NT2/D1 (cell line): ENCODE results near the gene LGALS9B.
"Not testable (repeated sequence)": the region's sequence is repeated elsewhere in the genome, so short reads cannot be mapped to it uniquely, and the experiment has no call there.

Source experiments
- DNase-seq: peaks from one replicate; pipeline ENCODE4 v3.0.0-alpha.2; 2011; ENCODE audit warnings: low read depth, low spot score
- H3K27me3 ChIP-seq: 2 replicates; pipeline ENCODE4 v1.6.0; 2011; ENCODE audit warnings: mild to moderate bottlenecking; ENCODE audit not compliant: insufficient read length, insufficient read depth
- H3K36me3 ChIP-seq: 2 replicates; pipeline ENCODE4 v1.6.1; 2011; ENCODE audit warnings: mild to moderate bottlenecking, low read length, mixed read lengths; ENCODE audit not compliant: insufficient read depth, insufficient read length
- H3K4me1 ChIP-seq: 2 replicates; pipeline ENCODE4 v1.5.1; 2011; ENCODE audit not compliant: insufficient read depth, insufficient read length
- H3K4me3 ChIP-seq: 2 replicates; pipeline ENCODE4 v1.5.1; 2011; ENCODE audit warnings: low read depth; ENCODE audit not compliant: insufficient read length
- H3K9ac ChIP-seq: 2 replicates; pipeline ENCODE4 v1.6.0; 2011; ENCODE audit warnings: low read depth; ENCODE audit not compliant: insufficient read length
- H3K9me3 ChIP-seq: 2 replicates; pipeline ENCODE4 v1.5.1; 2011; ENCODE audit warnings: mild to moderate bottlenecking, low read length; ENCODE audit not compliant: insufficient read depth

Gene LGALS9B

GRCh38 chr17:20465535-20465934, 1.8 kb downstream of the LGALS9B start:
- H3K9me3 ChIP-seq, DNase-seq, H3K4me1 ChIP-seq, H3K9ac ChIP-seq, H3K27me3 ChIP-seq, H3K4me3 ChIP-seq, H3K36me3 ChIP-seq: not testable (repeated sequence)

GRCh38 chr17:20464854-20465414, 2.4 kb downstream of the LGALS9B start:
- not testable (repeated sequence) for H3K9ac ChIP-seq, H3K4me1 ChIP-seq, H3K4me3 ChIP-seq, H3K36me3 ChIP-seq, DNase-seq, H3K9me3 ChIP-seq, H3K27me3 ChIP-seq

GRCh38 chr17:20462158-20462557, 5.2 kb downstream of the LGALS9B start:
- not testable (repeated sequence) for H3K4me3 ChIP-seq, H3K9ac ChIP-seq, H3K4me1 ChIP-seq, DNase-seq, H3K36me3 ChIP-seq, H3K9me3 ChIP-seq, H3K27me3 ChIP-seq

GRCh38 chr17:20457848-20458381, 9.4 kb downstream of the LGALS9B start:
- not testable (repeated sequence) for H3K9me3 ChIP-seq, H3K4me3 ChIP-seq, H3K4me1 ChIP-seq, H3K9ac ChIP-seq, H3K27me3 ChIP-seq, H3K36me3 ChIP-seq, DNase-seq

- not testable (repeated sequence) for H3K4me3 ChIP-seq, H3K36me3 ChIP-seq, H3K9me3 ChIP-seq, H3K27me3 ChIP-seq, H3K4me1 ChIP-seq, DNase-seq, H3K9ac ChIP-seq
Observed at GRCh38 chr17:20455106-20455505, 12.2 kb downstream of the LGALS9B start.

- not testable (repeated sequence) for H3K9ac ChIP-seq, H3K4me3 ChIP-seq, H3K4me1 ChIP-seq, H3K36me3 ChIP-seq, H3K9me3 ChIP-seq, H3K27me3 ChIP-seq, DNase-seq
Observed at GRCh38 chr17:20453820-20454434, 13.4 kb downstream of the LGALS9B start.

- H3K27me3 ChIP-seq, H3K4me1 ChIP-seq, H3K9ac ChIP-seq, H3K9me3 ChIP-seq, H3K36me3 ChIP-seq, H3K4me3 ChIP-seq, DNase-seq: not testable (repeated sequence)
Observed at GRCh38 chr17:20450852-20451251, 16.5 kb downstream of the LGALS9B start.

- H3K27me3 ChIP-seq, DNase-seq, H3K9me3 ChIP-seq, H3K36me3 ChIP-seq, H3K9ac ChIP-seq, H3K4me1 ChIP-seq, H3K4me3 ChIP-seq: not testable (repeated sequence)
Observed at GRCh38 chr17:20447534-20448321, 19.6 kb downstream of the LGALS9B start.

- not testable (repeated sequence) for H3K27me3 ChIP-seq, H3K4me3 ChIP-seq, H3K9me3 ChIP-seq, DNase-seq, H3K9ac ChIP-seq, H3K4me1 ChIP-seq, H3K36me3 ChIP-seq
Observed at GRCh38 chr17:20446895-20447294, 20.4 kb downstream of the LGALS9B start.

- H3K9me3 ChIP-seq, H3K4me3 ChIP-seq, DNase-seq, H3K4me1 ChIP-seq, H3K9ac ChIP-seq, H3K27me3 ChIP-seq, H3K36me3 ChIP-seq: not testable (repeated sequence)
Observed at GRCh38 chr17:20444581-20445236, 22.6 kb downstream of the LGALS9B start.

- not testable (repeated sequence) for DNase-seq, H3K36me3 ChIP-seq, H3K9me3 ChIP-seq, H3K4me1 ChIP-seq, H3K27me3 ChIP-seq, H3K4me3 ChIP-seq, H3K9ac ChIP-seq
Observed at GRCh38 chr17:20444173-20444572, 23.2 kb downstream of the LGALS9B start.
